GM23338 (cell line): ENCODE measurements around the gene PSMD6. TPM values are rescaled to one million over a fixed set of nuclear protein-coding genes. Genes with fewer than 3 reads are reported as not detected.

Experiments used
- ATAC-seq: fragments of 200-7000 bp; cut with Tn5 transposase; 3 replicates; pipeline ENCODE4 v1.9.1; 2020
- DNase-seq: peaks from one replicate; pipeline ENCODE4 v3.0.0-alpha.2; 2015; ENCODE audit warnings: low spot score
- H2AFZ ChIP-seq: fragments of 200-600 bp; sonication (generic); 2 replicates; pipeline ENCODE4 v1.8.0; 2016; ENCODE audit warnings: antibody characterized with exemption, mild to moderate bottlenecking, moderate library complexity
- H3F3A ChIP-seq: fragments of 200-600 bp; sonication (generic); replicated peaks from 2 replicates; pipeline ENCODE4 v1.8.0; 2017; ENCODE audit warnings: antibody characterized with exemption, mixed run types, low read depth
- H3K27ac ChIP-seq: fragments of 200-600 bp; sonication (generic); 2 replicates; pipeline ENCODE4 v1.6.1; 2016; ENCODE audit warnings: low read depth
- H3K27me3 ChIP-seq: fragments of 200-600 bp; sonication (generic); 2 replicates; pipeline ENCODE4 v1.8.0; 2016; ENCODE audit warnings: mild to moderate bottlenecking, mixed run types, moderate library complexity; ENCODE audit not compliant: insufficient read depth
- H3K36me3 ChIP-seq: fragments of 200-600 bp; sonication (generic); 2 replicates; pipeline ENCODE4 v1.8.0; 2016; ENCODE audit warnings: mild to moderate bottlenecking; ENCODE audit not compliant: insufficient read depth
- H3K4me1 ChIP-seq: fragments of 200-600 bp; sonication (generic); 2 replicates; pipeline ENCODE4 v1.8.0; 2016; ENCODE audit warnings: mild to moderate bottlenecking, moderate library complexity; ENCODE audit not compliant: insufficient read depth
- H3K4me2 ChIP-seq: fragments of 200-600 bp; sonication (generic); 2 replicates; pipeline ENCODE4 v1.7.1; 2017; ENCODE audit warnings: mixed run types
- H3K4me3 ChIP-seq: fragments of 200-600 bp; sonication (generic); 2 replicates; pipeline ENCODE4 v1.6.1; 2016; ENCODE audit warnings: mixed run types
- H3K79me2 ChIP-seq: fragments of 200-600 bp; sonication (generic); replicated peaks from 2 replicates; pipeline ENCODE4 v1.8.0; 2017; ENCODE audit warnings: mild to moderate bottlenecking; ENCODE audit not compliant: insufficient read depth
- H3K9me2 ChIP-seq: fragments of 200-600 bp; sonication (generic); 2 replicates; pipeline ENCODE4 v1.8.0; 2017; ENCODE audit not compliant: insufficient read depth
- H4K20me1 ChIP-seq: fragments of 200-600 bp; sonication (generic); replicated peaks from 2 replicates; pipeline ENCODE4 v1.8.0; 2017; ENCODE audit warnings: mild to moderate bottlenecking; ENCODE audit not compliant: insufficient read depth
- H3K27ac Mint-ChIP-seq: 2 replicates; pipeline ENCODE4 v1.8.0; 2020; ENCODE audit warnings: inconsistent platforms, mild to moderate bottlenecking, moderate library complexity, mixed read lengths
- H3K27me3 Mint-ChIP-seq: 3 replicates; pipeline ENCODE4 v1.8.0; 2022; ENCODE audit warnings: low read depth, mild to moderate bottlenecking, moderate library complexity, mixed read lengths, inconsistent platforms; ENCODE audit not compliant: insufficient read depth, poor library complexity
- H3K36me3 Mint-ChIP-seq: 3 replicates; pipeline ENCODE4 v1.8.0; 2021; ENCODE audit warnings: low read depth, mild to moderate bottlenecking, inconsistent platforms, moderate library complexity, mixed read lengths
- H3K4me1 Mint-ChIP-seq: 3 replicates; pipeline ENCODE4 v1.8.0; 2020; ENCODE audit warnings: mild to moderate bottlenecking, inconsistent platforms, mixed read lengths
- H3K4me3 Mint-ChIP-seq: 3 replicates; pipeline ENCODE4 v1.8.0; 2021; ENCODE audit warnings: moderate library complexity, mild to moderate bottlenecking, inconsistent platforms, mixed read lengths
- H3K9me3 Mint-ChIP-seq: 3 replicates; pipeline ENCODE4 v1.8.0; 2020; ENCODE audit warnings: moderate library complexity, mild to moderate bottlenecking, inconsistent platforms, mixed read lengths
- CREB1 ChIP-seq: fragments of 250-450 bp; sonication (Bioruptor Pico); IDR thresholded peaks from 2 replicates; pipeline ENCODE4 v1.5.0; 2020; ENCODE audit warnings: low read depth, mild to moderate bottlenecking, moderate library complexity
- CTCF ChIP-seq, 2 experiments: fragments of 200-600 bp in 1 of 2; sonication (generic) in 1 of 2; conservative IDR thresholded peaks; 2 replicates each; pipeline versions ENCODE4 v1.5.1 to v1.6.1; 2016 to 2017; ENCODE audit warnings: antibody characterized with exemption in 2 of 2, low read depth in 2 of 2, mild to moderate bottlenecking in 2 of 2, moderate library complexity in 1 of 2
- ETS1 ChIP-seq: IDR thresholded peaks from 2 replicates; pipeline ENCODE4 v1.6.1; 2016; ENCODE audit warnings: antibody characterized with exemption
- EZH2 ChIP-seq: fragments of 200-600 bp; sonication (generic); IDR thresholded peaks from one replicate; pipeline ENCODE4 v1.8.0; 2017; ENCODE audit warnings: antibody characterized with exemption, mild to moderate bottlenecking, low read depth; ENCODE audit not compliant: unreplicated experiment
- EZH2phosphoT487 ChIP-seq: fragments of 200-600 bp; sonication (generic); IDR thresholded peaks from one replicate; pipeline ENCODE4 v1.8.1; 2018; ENCODE audit warnings: antibody characterized with exemption; ENCODE audit not compliant: unreplicated experiment
- JUNB ChIP-seq: IDR thresholded peaks from one replicate; pipeline ENCODE4 v1.6.1; 2016; ENCODE audit warnings: antibody characterized with exemption; ENCODE audit not compliant: unreplicated experiment
- NANOG ChIP-seq: IDR thresholded peaks from 2 replicates; pipeline ENCODE4 v1.6.1; 2016; ENCODE audit warnings: antibody characterized with exemption, borderline replicate concordance
- POLR2AphosphoS5 ChIP-seq: IDR thresholded peaks from 2 replicates; pipeline ENCODE4 v1.6.1; 2016; ENCODE audit warnings: antibody characterized with exemption, low read depth
- REST ChIP-seq: IDR thresholded peaks from one replicate; pipeline ENCODE4 v1.6.1; 2018; ENCODE audit warnings: antibody characterized with exemption; ENCODE audit not compliant: unreplicated experiment
- STAT1 ChIP-seq: IDR thresholded peaks from one replicate; pipeline ENCODE4 v1.6.1; 2016; ENCODE audit warnings: antibody characterized with exemption; ENCODE audit not compliant: unreplicated experiment
- ZNF114 ChIP-seq: fragments of 250-450 bp; sonication (Bioruptor Pico); IDR thresholded peaks from 2 replicates; pipeline ENCODE4 v1.5.0; 2020; ENCODE audit warnings: mild to moderate bottlenecking, moderate library complexity
- ZNF331 ChIP-seq: fragments of 250-450 bp; sonication (Bioruptor Pico); IDR thresholded peaks from 2 replicates; pipeline ENCODE4 v1.5.0; 2020; ENCODE audit warnings: low read depth, mild to moderate bottlenecking, moderate library complexity
- ZNF462 ChIP-seq: fragments of 250-450 bp; sonication (Bioruptor Pico); IDR thresholded peaks from 2 replicates; pipeline ENCODE4 v1.5.0; 2020; ENCODE audit warnings: mild to moderate bottlenecking, moderate library complexity
- polyA plus RNA-seq: library from polyadenylated mRNA; unstranded; fragments of >200 nt; fragmentation: Nextera tagmentation; extraction: Ambion mirVana; gene quantifications from 2 replicates; pipeline ENCODE4 v1.2.1, GENCODE V29; 2016
- total RNA-seq: library from RNA; depleted of rRNA; stranded (reverse); fragments of >200 nt; shearing (Covaris generic); gene quantifications from 2 replicates; pipeline ENCODE4 v1.2.3, GENCODE V29; 2014

PSMD6 gene
- total and polyA plus RNA-seq, 2 experiments from 2014 or later, result 98.1 to 205 TPM

GRCh38 chr3:63986831-63987230 is 36.5 kb downstream of the PSMD6 start:
- 0 out of 3 replicates have a peak, but pooled peaks cover 6% of the 10 kb centered on the region for H3K4me1 Mint-ChIP-seq
- no peaks in the 10 kb centered on the region for H3K9me3 Mint-ChIP-seq
- Histone ChIP-seq H3K36me3 (no peaks in the 10 kb centered on the region; the same call in 1 of the 2 replicates), H3K4me1 (no peaks in the 10 kb centered on the region), H3K9me2 (no peaks in the 10 kb centered on the region), H2AFZ (no peak overlapping the region), H3K4me2 (no peak overlapping the region), H3K4me3 (no peak overlapping the region), H4K20me1 (0 out of 2 replicates have a peak, but pooled peaks cover 4% of the 10 kb centered on the region), H3F3A (no peaks in the 10 kb centered on the region), H3K27ac (no peak overlapping the region), H3K27me3 (no peaks in the 10 kb centered on the region), H3K79me2 (no peaks in the 10 kb centered on the region)
- DNase-seq, result no peak
- H3K4me3 Mint-ChIP-seq, result no peak overlapping the region
- no peaks in the 10 kb centered on the region for H3K27me3 Mint-ChIP-seq
- H3K27ac Mint-ChIP-seq, result no peak overlapping the region
- no peak for TF ChIP-seq EZH2
- no peak for TF ChIP-seq CTCF (conservative IDR thresholded peaks at IDR 0.05; ENCODE audit: low read depth in 2 of 2)
- TF ChIP-seq ZNF114 (CRISPR knock-in tag), result no peak
- TF ChIP-seq ETS1, result no peak
- TF ChIP-seq STAT1, result no peak
- no peak for TF ChIP-seq JUNB
- no peak for TF ChIP-seq CREB1
- no peak for TF ChIP-seq ZNF462 (CRISPR knock-in tag)
- TF ChIP-seq POLR2AphosphoS5, result no peak
- no peak for TF ChIP-seq NANOG
- TF ChIP-seq ZNF331 (CRISPR knock-in tag), result no peak
- TF ChIP-seq REST, result no peak
- no peak for TF ChIP-seq EZH2phosphoT487
- peaks cover 29% of the 10 kb centered on the region for H3K36me3 Mint-ChIP-seq
- no peak for ATAC-seq
